H9 (cell line): ENCODE data around the gene CRYBA2. TPM values are rescaled to one million over a fixed set of nuclear protein-coding genes. Genes with fewer than 3 reads are reported as not detected.

Experiments used
- DNase-seq: peaks from one replicate; pipeline ENCODE4 v3.0.0-alpha.2; 2017
- H2AFZ ChIP-seq: one replicate; pipeline ENCODE4 v1.6.1; 2013; ENCODE audit warnings: mild to moderate bottlenecking, low read length, control low read depth, moderate library complexity
- H2AK5ac ChIP-seq: 2 replicates; pipeline ENCODE4 v1.6.1; 2013; ENCODE audit warnings: low read length, control low read depth, mixed read lengths; ENCODE audit not compliant: insufficient read length
- H2BK120ac ChIP-seq: one replicate; pipeline ENCODE4 v1.6.1; 2013; ENCODE audit warnings: low read depth, mild to moderate bottlenecking, low read length, control low read depth, inconsistent platforms; ENCODE audit not compliant: poor library complexity, severe bottlenecking
- H2BK12ac ChIP-seq: 2 replicates; pipeline ENCODE4 v1.6.1; 2013; ENCODE audit warnings: low read length, control low read depth, mixed read lengths, low read depth; ENCODE audit not compliant: insufficient read length
- H2BK15ac ChIP-seq: 2 replicates; pipeline ENCODE4 v1.6.1; 2013; ENCODE audit warnings: low read depth, low read length, control low read depth
- H2BK20ac ChIP-seq: one replicate; pipeline ENCODE4 v1.6.1; 2013; ENCODE audit warnings: low read depth, mild to moderate bottlenecking, low read length, control low read depth, inconsistent platforms; ENCODE audit not compliant: poor library complexity, severe bottlenecking
- H2BK5ac ChIP-seq: 2 replicates; pipeline ENCODE4 v1.6.1; 2013; ENCODE audit warnings: low read length, control low read depth, mixed read lengths; ENCODE audit not compliant: insufficient read length
- H3K14ac ChIP-seq: 2 replicates; pipeline ENCODE4 v1.6.1; 2013; ENCODE audit warnings: low read length, control low read depth; ENCODE audit not compliant: insufficient read depth
- H3K18ac ChIP-seq: 2 replicates; pipeline ENCODE4 v1.6.1; 2013; ENCODE audit warnings: low read depth, mild to moderate bottlenecking, mixed read lengths, low read length, control low read depth; ENCODE audit not compliant: insufficient read length
- H3K23ac ChIP-seq: 2 replicates; pipeline ENCODE4 v1.6.1; 2013; ENCODE audit warnings: low read length, control low read depth, mixed read lengths, low read depth; ENCODE audit not compliant: insufficient read length
- H3K23me2 ChIP-seq: 2 replicates; pipeline ENCODE4 v1.6.1; 2013; ENCODE audit warnings: low read depth, mild to moderate bottlenecking, mixed read lengths, low read length, control low read depth; ENCODE audit not compliant: insufficient read length, poor library complexity, severe bottlenecking
- H3K27ac ChIP-seq: 2 replicates; pipeline ENCODE4 v1.5.1; 2013; ENCODE audit warnings: low read length, control low read depth, mixed read lengths, low read depth; ENCODE audit not compliant: insufficient read length
- H3K27me3 ChIP-seq: 2 replicates; pipeline ENCODE4 v1.6.1; 2013; ENCODE audit warnings: low read length, control low read depth, inconsistent platforms; ENCODE audit not compliant: insufficient read depth
- H3K4ac ChIP-seq: 2 replicates; pipeline ENCODE4 v1.6.1; 2013; ENCODE audit warnings: low read depth, mild to moderate bottlenecking, control low read depth, inconsistent platforms, low read length, moderate library complexity
- H3K4me1 ChIP-seq: 2 replicates; pipeline ENCODE4 v1.6.1; 2013; ENCODE audit warnings: low read length, control low read depth, inconsistent platforms; ENCODE audit not compliant: insufficient read depth
- H3K4me2 ChIP-seq: 2 replicates; pipeline ENCODE4 v1.6.1; 2013; ENCODE audit warnings: low read length, control low read depth, mixed read lengths; ENCODE audit not compliant: insufficient read length, insufficient read depth
- H3K56ac ChIP-seq: 2 replicates; pipeline ENCODE4 v1.6.1; 2013; ENCODE audit warnings: low read depth, mild to moderate bottlenecking, mixed read lengths, low read length, control low read depth; ENCODE audit not compliant: insufficient read length
- H3K79me1 ChIP-seq: 2 replicates; pipeline ENCODE4 v1.6.1; 2013; ENCODE audit warnings: low read depth, mild to moderate bottlenecking, moderate library complexity, low read length, control low read depth, inconsistent platforms; ENCODE audit not compliant: insufficient read depth, poor library complexity, severe bottlenecking
- H3K79me2 ChIP-seq: 2 replicates; pipeline ENCODE4 v1.6.1; 2013; ENCODE audit warnings: low read length, control low read depth, inconsistent platforms; ENCODE audit not compliant: insufficient read depth
- H3K9ac ChIP-seq: 2 replicates; pipeline ENCODE4 v1.6.1; 2013; ENCODE audit warnings: low read length, control low read depth, mixed read lengths; ENCODE audit not compliant: insufficient read length; ENCODE audit errors: extremely low read depth
- H3K9me3 ChIP-seq: one replicate; pipeline ENCODE4 v1.6.1; 2013; ENCODE audit warnings: low read depth, low read length, inconsistent platforms; ENCODE audit not compliant: control insufficient read depth
- H3T11ph ChIP-seq: one replicate; pipeline ENCODE4 v1.6.1; 2013; ENCODE audit warnings: mild to moderate bottlenecking, low read length, control low read depth, inconsistent platforms
- H4K20me1 ChIP-seq: one replicate; pipeline ENCODE4 v1.6.1; 2013; ENCODE audit not compliant: control insufficient read depth, insufficient read length, insufficient read depth
- H4K5ac ChIP-seq: 2 replicates; pipeline ENCODE4 v1.6.1; 2013; ENCODE audit warnings: low read depth, mild to moderate bottlenecking, mixed read lengths, low read length, control low read depth; ENCODE audit not compliant: insufficient read length
- H4K8ac ChIP-seq: replicated peaks from 2 replicates; pipeline ENCODE4 v1.6.1; 2013; ENCODE audit warnings: low read length, control low read depth, mixed read lengths, low read depth; ENCODE audit not compliant: insufficient read length
- H4K91ac ChIP-seq: 2 replicates; pipeline ENCODE4 v1.6.1; 2013; ENCODE audit warnings: low read depth, mild to moderate bottlenecking, moderate library complexity, mixed read lengths, low read length, control low read depth; ENCODE audit not compliant: insufficient read length
- H3K27ac Mint-ChIP-seq, 3 experiments: 2 replicates in 2 of 3; 3 replicates in 1 of 3; pipeline ENCODE4 v1.8.0; 2020 to 2021; ENCODE audit warnings: mixed read lengths in 3 of 3, mild to moderate bottlenecking in 1 of 3, moderate library complexity in 1 of 3
- H3K27me3 Mint-ChIP-seq: 2 replicates; pipeline ENCODE4 v1.8.0; 2021; ENCODE audit warnings: low read depth, mild to moderate bottlenecking, moderate library complexity, mixed read lengths
- H3K36me3 Mint-ChIP-seq, 3 experiments: 2 replicates in 2 of 3; 3 replicates in 1 of 3; pipeline ENCODE4 v1.8.0; 2020 to 2021; ENCODE audit warnings: low read depth in 3 of 3, mixed read lengths in 3 of 3; ENCODE audit not compliant: insufficient read depth in 1 of 3
- H3K4me1 Mint-ChIP-seq, 2 experiments: 2 replicates each; pipeline ENCODE4 v1.8.0; 2020; ENCODE audit warnings: mixed read lengths in 2 of 2
- H3K4me3 Mint-ChIP-seq, 2 experiments: 2 replicates in 1 of 2; 3 replicates in 1 of 2; pipeline ENCODE4 v1.8.0; 2020 to 2021; ENCODE audit warnings: mild to moderate bottlenecking in 2 of 2, mixed read lengths in 2 of 2, moderate library complexity in 1 of 2
- H3K9me3 Mint-ChIP-seq, 2 experiments: 2 replicates in 1 of 2; 3 replicates in 1 of 2; pipeline ENCODE4 v1.8.0; 2020; ENCODE audit warnings: mild to moderate bottlenecking in 2 of 2, mixed read lengths in 2 of 2, moderate library complexity in 1 of 2
- WGBS: extraction: QIAGEN DNeasy Blood & Tissue Kit; methylation state at CpG from one replicate; pipeline ENCODE4 v1.1.7; 2013; ENCODE audit warnings: missing lambda C conversion rate, low lambda C conversion rate, mixed read lengths; ENCODE audit not compliant: insufficient read length; ENCODE audit errors: extremely low coverage; 5-methylcytosine and 5-hydroxymethylcytosine counted together
- total RNA-seq: library from RNA; stranded (reverse); gene quantifications from 2 replicates; pipeline ENCODE4 v1.2.1, GENCODE V29; 2021
- TF ChIP-seq, protein P1 (sequence below): fragments of 200-600 bp; sonication (generic); conservative IDR thresholded peaks from 3 replicates; pipeline ENCODE4 v1.8.0; 2021; ENCODE audit warnings: antibody characterized with exemption, mild to moderate bottlenecking

Gene CRYBA2
- total RNA-seq, 1 experiment from 2014 or later: not detected

DNA sequence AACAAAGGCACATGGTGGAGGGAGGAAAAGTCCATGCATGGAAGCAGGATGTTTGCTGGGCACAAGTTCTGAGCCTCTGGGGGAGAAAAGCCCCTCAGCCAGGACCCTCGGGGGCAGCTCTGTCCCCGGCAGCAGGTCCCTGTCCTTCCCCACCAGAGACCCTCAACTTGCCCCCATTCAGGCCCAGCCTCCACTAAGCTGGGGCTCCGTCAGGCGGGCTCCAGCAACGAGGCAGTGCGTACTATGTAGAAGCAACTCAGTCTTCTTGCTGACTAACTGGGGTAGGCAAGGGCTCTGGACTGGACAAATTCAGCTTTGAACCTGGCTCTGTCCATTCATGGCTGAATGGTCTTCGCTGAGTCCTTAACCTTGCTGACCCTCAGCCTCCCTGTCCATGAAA is 25.1 kb upstream of the CRYBA2 start:
- Histone ChIP-seq H2AK5ac (no peak overlapping the region), H3K9ac (no peak overlapping the region), H3K18ac (no peak overlapping the region), H4K8ac (no peak overlapping the region), H3K4me1 (no peaks in the 10 kb centered on the region), H3K27ac (no peak overlapping the region), H3T11ph (no peak overlapping the region), H3K56ac (no peak overlapping the region), H2BK120ac (no peak overlapping the region), H4K5ac (no peak overlapping the region), H3K9me3 (no peaks in the 10 kb centered on the region), H3K4ac (no peak overlapping the region), H3K23ac (no peak overlapping the region), H4K20me1 (no peaks in the 10 kb centered on the region), H2BK5ac (no peak overlapping the region), H4K91ac (no peak overlapping the region), H2AFZ (no peak overlapping the region), H2BK12ac (no peak overlapping the region), H3K4me2 (no peak overlapping the region), H3K79me1 (no peaks in the 10 kb centered on the region), H3K23me2 (no peaks in the 10 kb centered on the region), H3K14ac (no peak overlapping the region), H3K27me3 (no peaks in the 10 kb centered on the region; the same call in 1 of the 2 replicates), H2BK15ac (no peak overlapping the region), H3K79me2 (no peaks in the 10 kb centered on the region), H2BK20ac (no peak overlapping the region)
- Mint-ChIP-seq H3K27ac (no peak overlapping the region), H3K36me3 (no peaks in the 10 kb centered on the region), H3K4me3 (no peak overlapping the region), H3K4me1 (peaks cover 2 to 3% of the 10 kb centered on the region in 2 experiments; a peak in 3 of 4 replicates), H3K9me3 (no peaks in the 10 kb centered on the region; a peak in 1 of 5 replicates), H3K27me3 (peaks cover 38% of the 10 kb centered on the region)
- DNase-seq: no peak
- WGBS: no CpG with 5 or more reads among the region's 7 CpGs
- TF ChIP-seq, protein P1, sequence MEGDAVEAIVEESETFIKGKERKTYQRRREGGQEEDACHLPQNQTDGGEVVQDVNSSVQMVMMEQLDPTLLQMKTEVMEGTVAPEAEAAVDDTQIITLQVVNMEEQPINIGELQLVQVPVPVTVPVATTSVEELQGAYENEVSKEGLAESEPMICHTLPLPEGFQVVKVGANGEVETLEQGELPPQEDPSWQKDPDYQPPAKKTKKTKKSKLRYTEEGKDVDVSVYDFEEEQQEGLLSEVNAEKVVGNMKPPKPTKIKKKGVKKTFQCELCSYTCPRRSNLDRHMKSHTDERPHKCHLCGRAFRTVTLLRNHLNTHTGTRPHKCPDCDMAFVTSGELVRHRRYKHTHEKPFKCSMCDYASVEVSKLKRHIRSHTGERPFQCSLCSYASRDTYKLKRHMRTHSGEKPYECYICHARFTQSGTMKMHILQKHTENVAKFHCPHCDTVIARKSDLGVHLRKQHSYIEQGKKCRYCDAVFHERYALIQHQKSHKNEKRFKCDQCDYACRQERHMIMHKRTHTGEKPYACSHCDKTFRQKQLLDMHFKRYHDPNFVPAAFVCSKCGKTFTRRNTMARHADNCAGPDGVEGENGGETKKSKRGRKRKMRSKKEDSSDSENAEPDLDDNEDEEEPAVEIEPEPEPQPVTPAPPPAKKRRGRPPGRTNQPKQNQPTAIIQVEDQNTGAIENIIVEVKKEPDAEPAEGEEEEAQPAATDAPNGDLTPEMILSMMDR: no peak
